Transverse colon (tissue), 4 donors: ENCODE measurements around the gene ACSM4. TPM values are rescaled to one million over a fixed set of nuclear protein-coding genes. Genes with fewer than 3 reads are reported as not detected.

ENCODE experiments used
- DNase-seq: peaks from one replicate; pipeline ENCODE4 v3.0.0-alpha.2; 2019
- H3K27ac ChIP-seq, 4 donors: fragments of 200-600 bp; sonication (generic); 2 replicates each; pipeline ENCODE4 v1.5.1; 2016 to 2018; ENCODE audit warnings: inconsistent platforms in 4 of 4
- H3K27me3 ChIP-seq: fragments of 200-600 bp; sonication (generic); 2 replicates; pipeline ENCODE4 v1.5.1; 2017; ENCODE audit warnings: inconsistent platforms
- H3K36me3 ChIP-seq, 4 donors: fragments of 200-600 bp; sonication (generic); 2 replicates each; pipeline ENCODE4 v1.5.1; 2017 to 2019; ENCODE audit warnings: inconsistent platforms in 4 of 4
- H3K4me1 ChIP-seq, 4 donors: fragments of 200-600 bp; sonication (generic); 2 replicates each; pipeline ENCODE4 v1.5.1; 2017 to 2020; ENCODE audit warnings: inconsistent platforms in 4 of 4
- H3K4me3 ChIP-seq, 4 donors: fragments of 200-600 bp; sonication (generic); 1 replicate in 1 of 4; 2 replicates in 3 of 4; pipeline versions ENCODE4 v1.5.1 to v1.6.1; 2017 to 2019; ENCODE audit warnings: inconsistent platforms in 4 of 4
- H3K9me3 ChIP-seq, 2 donors: fragments of 200-600 bp; sonication (generic); 2 replicates each; pipeline ENCODE4 v1.5.1; 2017 to 2019; ENCODE audit warnings: inconsistent platforms in 2 of 2
- EP300 ChIP-seq: sonication (generic); formaldehyde crosslinking; IDR thresholded peaks from one replicate; pipeline ENCODE4 v1.6.1; 2017; ENCODE audit warnings: antibody characterized with exemption, low read depth
- POLR2A ChIP-seq: fragments of 450-650 bp; IDR thresholded peaks from one replicate; pipeline ENCODE4 v1.6.1; 2016; ENCODE audit warnings: antibody characterized with exemption, mild to moderate bottlenecking, moderate library complexity
- POLR2AphosphoS5 ChIP-seq, 3 donors: sonication (generic); formaldehyde crosslinking; IDR thresholded peaks; one replicate each; pipeline ENCODE4 v1.6.1; 2016; ENCODE audit warnings: antibody characterized with exemption in 3 of 3
- WGBS, 2 donors: methylation state at CpG; one replicate each; pipeline ENCODE4 v1.1.5; 2018; ENCODE audit warnings: low coverage in 1 of 2; 5-methylcytosine and 5-hydroxymethylcytosine counted together
- in situ Hi-C, 4 donors: fragments of 200-750 bp; cut with MboI; loops; one replicate each; pipeline versions ENCODE4 v1.15.0 to v1.15.1; 2017; ENCODE audit warnings: low sequenced_read_pairs in 3 of 4, low pct_ligation_motif_present in 1 of 4, low pct_unique_long_range_greater_than_20kb in 1 of 4
- intact Hi-C: fragments of 100-400 bp; cut with DNase I; formaldehyde crosslinking; loops from one replicate; pipeline ENCODE4 v1.15.1; 2023; ENCODE audit warnings: low total_unique reads
- total RNA-seq, 4 donors: library from RNA; depleted of rRNA; stranded (reverse); fragments of >200 nt; gene quantifications; one replicate each; pipeline ENCODE4 v1.1.0, GENCODE V29; 2016
- TF ChIP-seq, protein P1 (sequence below), 5 experiments: fragments of 200-600 bp in 3 of 5; fragments of 450-650 bp in 2 of 5; sonication (generic) in 3 of 5; IDR thresholded peaks; 1 replicate in 2 of 5; 2 replicates in 3 of 5; pipeline ENCODE4 v1.5.1; 2016 to 2017; ENCODE audit warnings: antibody characterized with exemption in 5 of 5, inconsistent platforms in 3 of 5, mild to moderate bottlenecking in 2 of 5, moderate library complexity in 1 of 5

ACSM4 gene
- total RNA-seq, 4 donors from 2014 or later: not detected

DNA sequence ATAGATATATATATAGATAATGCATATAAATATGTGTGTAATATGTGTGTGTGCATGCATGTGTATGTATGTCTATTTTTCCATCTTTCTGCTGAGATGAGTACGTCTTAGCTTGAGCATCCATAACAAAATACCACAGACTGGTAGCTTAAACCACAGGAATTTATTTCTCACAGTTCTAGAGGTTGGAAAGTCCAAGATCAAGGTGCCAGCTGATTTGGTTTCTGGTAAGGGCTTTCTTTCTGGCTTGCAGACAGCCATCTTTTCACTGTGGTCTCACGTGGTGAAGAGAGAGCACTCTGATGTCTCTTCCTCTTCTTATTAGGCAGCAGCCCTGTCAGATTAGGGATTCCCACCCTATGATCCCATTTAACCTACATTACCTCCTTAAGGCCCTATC lies 47.3 kb downstream of the ACSM4 start:
- Histone ChIP-seq H3K36me3 (no peaks in the 10 kb centered on the region), H3K4me1 (no peaks in the 10 kb centered on the region), H3K4me3 (no peak overlapping the region), H3K27ac (no peak overlapping the region), H3K27me3 (no peaks in the 10 kb centered on the region), H3K9me3 (no peaks in the 10 kb centered on the region)
- TF ChIP-seq POLR2A: no peak
- no peak for TF ChIP-seq EP300
- DNase-seq: no peak
- intact Hi-C loops (no loop called here), in situ Hi-C loops (no loop called here)
- 47 to 49% methylated on average over 2 of the region's 2 CpGs for WGBS, 2 donors

DNA sequence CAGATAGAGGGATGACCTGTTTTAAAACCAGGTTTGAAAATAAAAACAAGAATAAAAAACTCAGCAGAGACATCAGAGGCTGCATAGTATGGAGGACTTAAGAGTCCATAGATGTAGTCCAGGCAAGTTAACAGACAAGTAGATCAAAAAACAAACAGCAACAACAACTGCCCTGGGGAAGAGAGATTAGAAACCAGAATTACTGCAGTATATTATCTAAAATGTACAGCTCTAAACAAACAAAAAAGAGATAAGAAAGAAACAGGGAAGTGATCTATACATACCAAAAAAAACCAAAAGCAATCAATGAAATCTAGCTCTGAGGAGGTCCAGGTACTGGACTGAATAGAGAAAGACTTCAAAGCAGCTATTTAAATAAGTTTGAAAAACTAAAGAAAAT lies 48.8 kb downstream of the ACSM4 start:
- Histone ChIP-seq H3K36me3 (no peaks in the 10 kb centered on the region), H3K9me3 (no peaks in the 10 kb centered on the region), H3K27me3 (no peaks in the 10 kb centered on the region), H3K27ac (no peak overlapping the region), H3K4me1 (no peaks in the 10 kb centered on the region), H3K4me3 (no peak overlapping the region)
- DNase-seq: no peak
- TF ChIP-seq POLR2A: no peak
- no peak for TF ChIP-seq POLR2AphosphoS5 (IDR thresholded peaks at IDR 0.05)
- TF ChIP-seq, protein P1, sequence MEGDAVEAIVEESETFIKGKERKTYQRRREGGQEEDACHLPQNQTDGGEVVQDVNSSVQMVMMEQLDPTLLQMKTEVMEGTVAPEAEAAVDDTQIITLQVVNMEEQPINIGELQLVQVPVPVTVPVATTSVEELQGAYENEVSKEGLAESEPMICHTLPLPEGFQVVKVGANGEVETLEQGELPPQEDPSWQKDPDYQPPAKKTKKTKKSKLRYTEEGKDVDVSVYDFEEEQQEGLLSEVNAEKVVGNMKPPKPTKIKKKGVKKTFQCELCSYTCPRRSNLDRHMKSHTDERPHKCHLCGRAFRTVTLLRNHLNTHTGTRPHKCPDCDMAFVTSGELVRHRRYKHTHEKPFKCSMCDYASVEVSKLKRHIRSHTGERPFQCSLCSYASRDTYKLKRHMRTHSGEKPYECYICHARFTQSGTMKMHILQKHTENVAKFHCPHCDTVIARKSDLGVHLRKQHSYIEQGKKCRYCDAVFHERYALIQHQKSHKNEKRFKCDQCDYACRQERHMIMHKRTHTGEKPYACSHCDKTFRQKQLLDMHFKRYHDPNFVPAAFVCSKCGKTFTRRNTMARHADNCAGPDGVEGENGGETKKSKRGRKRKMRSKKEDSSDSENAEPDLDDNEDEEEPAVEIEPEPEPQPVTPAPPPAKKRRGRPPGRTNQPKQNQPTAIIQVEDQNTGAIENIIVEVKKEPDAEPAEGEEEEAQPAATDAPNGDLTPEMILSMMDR (IDR thresholded peaks at IDR 0.05): no peak
- TF ChIP-seq EP300: no peak
- in situ Hi-C loops (no loop called here), intact Hi-C loops (no loop called here)

DNA sequence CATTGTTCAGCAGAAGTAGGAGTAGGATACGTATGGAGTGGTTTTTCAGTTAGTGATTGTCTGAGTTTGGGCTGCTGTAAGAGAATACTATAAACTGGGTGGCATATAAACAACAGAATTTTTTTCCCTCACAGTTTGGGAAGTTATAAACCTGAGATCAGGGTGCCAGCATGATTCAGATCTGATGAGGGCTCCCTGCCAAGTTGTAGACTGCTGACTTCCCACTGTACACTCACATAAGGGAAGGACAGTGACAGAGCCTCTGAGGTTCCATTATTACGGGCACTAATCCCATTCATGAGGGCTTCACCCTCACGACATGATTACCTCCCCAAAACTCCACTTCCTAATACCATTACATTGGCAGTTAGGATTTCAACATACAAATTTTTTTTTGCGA lies 50.7 kb downstream of the ACSM4 start:
- H3K4me3 ChIP-seq: no peak overlapping the region
- TF ChIP-seq POLR2AphosphoS5 (IDR thresholded peaks at IDR 0.05) (no peak), POLR2A (no peak), EP300 (no peak)
- TF ChIP-seq, protein P1 (IDR thresholded peaks at IDR 0.05): no peak
- H3K36me3 ChIP-seq: no peaks in the 10 kb centered on the region
- H3K4me1 ChIP-seq: no peaks in the 10 kb centered on the region
- no peak overlapping the region for H3K27ac ChIP-seq
- no peaks in the 10 kb centered on the region for H3K27me3 ChIP-seq
- intact Hi-C loops: no loop called here
- in situ Hi-C loops: no loop called here
- WGBS, 2 donors: 40 to 52% methylated on average over 1 to 4 of the region's 4 CpGs
- no peak for DNase-seq
- no peaks in the 10 kb centered on the region for H3K9me3 ChIP-seq

DNA sequence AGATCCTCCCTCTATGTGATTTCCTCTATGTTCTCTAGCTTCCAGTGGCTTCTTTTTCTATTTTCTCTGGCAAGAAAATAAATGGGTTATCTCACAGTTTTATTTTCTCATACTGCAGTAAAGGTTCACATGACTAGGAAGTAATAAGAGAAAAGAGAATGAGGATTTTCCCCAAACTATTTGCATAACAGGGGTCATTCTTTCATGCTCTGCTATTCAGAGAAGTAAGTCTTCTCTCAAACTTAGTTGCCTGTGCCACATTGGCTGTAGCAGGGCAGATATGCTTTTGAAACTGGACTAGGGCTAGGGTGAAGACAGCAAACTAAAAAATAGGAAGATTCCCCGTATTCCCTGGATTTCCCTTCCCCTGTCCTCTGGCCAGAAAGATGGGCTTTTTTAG lies 57.4 kb downstream of the ACSM4 start:
- H3K4me1 ChIP-seq: no peaks in the 10 kb centered on the region
- H3K27me3 ChIP-seq: no peaks in the 10 kb centered on the region
- in situ Hi-C loops: no loop called here
- TF ChIP-seq, protein P1 (IDR thresholded peaks at IDR 0.05): no peak
- no peak for TF ChIP-seq POLR2A
- no peak for TF ChIP-seq POLR2AphosphoS5 (IDR thresholded peaks at IDR 0.05)
- no peak for TF ChIP-seq EP300
- peaks cover 0 to 5% of the 10 kb centered on the region in 2 donors for H3K9me3 ChIP-seq
- no peak overlapping the region for H3K27ac ChIP-seq
- DNase-seq: no peak
- 70 to 79% methylated on average over 1 of the region's 1 CpG for WGBS, 2 donors
- intact Hi-C loops: no loop called here
- H3K36me3 ChIP-seq: no peaks in the 10 kb centered on the region
- H3K4me3 ChIP-seq: no peak overlapping the region

DNA sequence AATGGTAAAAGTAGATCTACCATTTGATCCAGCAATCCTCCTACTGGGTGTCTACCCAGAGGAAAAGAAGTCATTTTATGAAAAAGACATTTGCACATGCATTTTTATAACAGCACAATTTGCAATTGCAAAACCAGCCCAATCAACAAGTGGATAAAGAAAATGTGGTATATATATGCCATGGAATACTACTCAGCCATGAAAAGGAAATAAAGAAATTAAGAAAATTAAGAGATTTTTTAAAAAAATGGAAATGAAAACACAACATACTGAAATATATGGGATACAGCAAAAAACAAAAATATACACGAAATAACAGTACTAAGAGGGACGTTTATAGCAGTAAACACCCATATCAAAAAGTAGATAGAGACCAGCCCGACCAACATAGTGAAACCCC lies 58.9 kb downstream of the ACSM4 start:
- WGBS, 2 donors: 81 to 96% methylated on average over 3 of the region's 3 CpGs

More for the DNA sequence above, 58.9 kb downstream of the ACSM4 start:
- DNase-seq: no peak
- in situ Hi-C loops: no loop called here
- no peak overlapping the region for H3K27ac ChIP-seq
- peaks cover 0 to 5% of the 10 kb centered on the region in 2 donors for H3K9me3 ChIP-seq
- H3K36me3 ChIP-seq: no peaks in the 10 kb centered on the region
- no peaks in the 10 kb centered on the region for H3K4me1 ChIP-seq
- TF ChIP-seq, protein P1 (IDR thresholded peaks at IDR 0.05): no peak
- no peaks in the 10 kb centered on the region for H3K27me3 ChIP-seq
- no peak overlapping the region for H3K4me3 ChIP-seq
- intact Hi-C loops: no loop called here
